Prostate gland (tissue), 2 donors: ENCODE measurements around the gene DNAJB4.

Source experiments
- CTCF ChIP-seq, 4 experiments: fragments of 200-600 bp in 2 of 4; fragments of 450-650 bp in 2 of 4; sonication (generic) in 2 of 4; IDR thresholded peaks; 1 replicate in 3 of 4; 2 replicates in 1 of 4; pipeline ENCODE4 v1.5.1; 2016 to 2019; ENCODE audit warnings: antibody characterized with exemption in 4 of 4, mild to moderate bottlenecking in 2 of 4, moderate library complexity in 2 of 4
- POLR2AphosphoS5 ChIP-seq: sonication (generic); formaldehyde crosslinking; IDR thresholded peaks from one replicate; pipeline ENCODE4 v1.6.1; 2017; ENCODE audit warnings: antibody characterized with exemption

GRCh38 chr1:77987919-77988318 lies 16.8 kb upstream of the DNAJB4 start:
- no peak for TF ChIP-seq CTCF (IDR thresholded peaks at IDR 0.05)
- no peak for TF ChIP-seq POLR2AphosphoS5
